ENCODE data around the gene ASIC1.

The ASIC1 gene

GRCh38 chr12:50097952-50098351, 40.6 kb downstream of the ASIC1 start:
- ChIA-PET CTCF (no interaction called here), POLR2A (interaction anchor here (1.0 kb wide), 1 partner anchor 13 kb away, joined by 4 read pairs; the partner anchor contains the start of gene SMARCD1)
- TF ChIP-seq TARDBP (IDR thresholded peaks at IDR 0.05) (no peak), SUZ12 (IDR thresholded peaks at IDR 0.05) (no peak), LEF1 (IDR thresholded peaks at IDR 0.05; ENCODE audit: borderline replicate concordance) (no peak), L3MBTL2 (conservative IDR thresholded peaks at IDR 0.05) (no peak), FOXM1 (IDR thresholded peaks at IDR 0.05; ENCODE audit: borderline replicate concordance) (no peak), SP1 (IDR thresholded peaks at IDR 0.05) (no peak), NFRKB (IDR thresholded peaks at IDR 0.05) (no peak), FOXA1 (IDR thresholded peaks at IDR 0.05) (no peak), ELF4 (IDR thresholded peaks at IDR 0.05) (no peak), CTBP1 (IDR thresholded peaks at IDR 0.05; ENCODE audit: borderline replicate concordance) (no peak), HDGF (IDR thresholded peaks at IDR 0.05; ENCODE audit: borderline replicate concordance) (no peak), BHLHE40 (IDR thresholded peaks at IDR 0.05; ENCODE audit: borderline replicate concordance) (no peak), ZNF384 (IDR thresholded peaks at IDR 0.05) (no peak), ARNT (IDR thresholded peaks at IDR 0.05) (no peak), FOXK2 (IDR thresholded peaks at IDR 0.05) (no peak)
- TF ChIP-seq, protein P1, sequence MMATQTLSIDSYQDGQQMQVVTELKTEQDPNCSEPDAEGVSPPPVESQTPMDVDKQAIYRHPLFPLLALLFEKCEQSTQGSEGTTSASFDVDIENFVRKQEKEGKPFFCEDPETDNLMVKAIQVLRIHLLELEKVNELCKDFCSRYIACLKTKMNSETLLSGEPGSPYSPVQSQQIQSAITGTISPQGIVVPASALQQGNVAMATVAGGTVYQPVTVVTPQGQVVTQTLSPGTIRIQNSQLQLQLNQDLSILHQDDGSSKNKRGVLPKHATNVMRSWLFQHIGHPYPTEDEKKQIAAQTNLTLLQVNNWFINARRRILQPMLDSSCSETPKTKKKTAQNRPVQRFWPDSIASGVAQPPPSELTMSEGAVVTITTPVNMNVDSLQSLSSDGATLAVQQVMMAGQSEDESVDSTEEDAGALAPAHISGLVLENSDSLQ (IDR thresholded peaks at IDR 0.05): no peak
- DNase-seq (ENCODE audit: extremely low spot score): no peak

- TF ChIP-seq ARNT (IDR thresholded peaks at IDR 0.05): no peak
- POLR2A ChIA-PET: no interaction called here
- CTCF ChIA-PET: no interaction called here
- DNase-seq (ENCODE audit: extremely low spot score): no peak
Measured at GRCh38 chr12:50099302-50100008, 42.1 kb downstream of the ASIC1 start.

DNA sequence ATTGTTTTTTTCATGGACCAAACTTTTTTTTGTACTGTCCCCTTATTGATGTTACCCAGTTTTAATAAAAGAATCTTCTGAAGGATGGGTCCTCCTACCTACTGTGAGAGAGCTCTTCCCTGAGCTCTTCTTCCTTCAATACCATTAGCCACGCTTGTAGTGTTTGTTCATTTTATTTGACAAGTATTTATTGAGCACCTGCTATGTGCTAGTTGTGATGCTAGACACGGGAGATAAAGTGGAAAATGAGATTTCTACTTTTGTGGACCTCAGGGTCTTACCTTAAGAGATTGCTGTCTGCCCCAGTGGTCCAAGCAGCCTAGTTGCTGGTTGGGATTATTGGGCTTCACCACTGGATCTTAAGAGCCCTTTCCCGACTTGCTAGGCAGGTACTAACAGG, 43.2 kb downstream of the ASIC1 start:
- CTCF ChIA-PET: interaction anchor here (1.1 to 3.9 kb wide), 3 partner anchors 11 to 75 kb away, joined by 3 to 33 read pairs (median 3); partner anchors contain the start of gene COX14

DNA sequence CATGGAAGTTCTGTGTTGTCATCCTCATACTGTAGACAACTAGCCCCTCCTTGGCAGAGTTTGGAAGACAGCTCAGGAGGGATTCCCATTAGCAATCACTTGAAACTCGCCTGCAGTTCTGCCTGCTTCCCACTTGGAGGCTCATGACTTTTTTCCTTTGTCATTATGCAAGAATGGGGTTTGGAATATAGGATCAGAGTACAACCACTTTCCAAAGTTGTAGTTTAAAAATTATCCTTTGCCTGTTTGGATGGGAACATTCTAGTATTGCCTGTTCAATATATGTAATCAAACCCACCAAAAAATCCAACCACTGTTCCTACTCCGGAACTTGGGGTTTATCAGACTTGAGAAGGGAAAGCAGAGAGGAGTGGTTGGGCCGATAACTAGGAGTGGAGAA, 44.3 kb downstream of the ASIC1 start:
- TF ChIP-seq FOXA1 (IDR thresholded peaks at IDR 0.05) (no peak), FOXK2 (IDR thresholded peaks at IDR 0.05) (no peak), FOXM1 (IDR thresholded peaks at IDR 0.05; ENCODE audit: borderline replicate concordance) (no peak), ELF4 (IDR thresholded peaks at IDR 0.05) (no peak), L3MBTL2 (conservative IDR thresholded peaks at IDR 0.05) (no peak), TARDBP (IDR thresholded peaks at IDR 0.05) (no peak), LEF1 (IDR thresholded peaks at IDR 0.05; ENCODE audit: borderline replicate concordance) (no peak), HDGF (IDR thresholded peaks at IDR 0.05; ENCODE audit: borderline replicate concordance) (no peak), NFRKB (IDR thresholded peaks at IDR 0.05) (no peak), BHLHE40 (IDR thresholded peaks at IDR 0.05; ENCODE audit: borderline replicate concordance) (no peak), CTBP1 (IDR thresholded peaks at IDR 0.05; ENCODE audit: borderline replicate concordance) (no peak), ARNT (IDR thresholded peaks at IDR 0.05) (no peak), SUZ12 (IDR thresholded peaks at IDR 0.05) (no peak), SP1 (IDR thresholded peaks at IDR 0.05) (no peak), ZNF384 (IDR thresholded peaks at IDR 0.05) (no peak)
- TF ChIP-seq, protein P1 (IDR thresholded peaks at IDR 0.05): no peak
- POLR2A ChIA-PET: interaction anchor here (1.1 to 2.2 kb wide), 3 partner anchors 10 to 66 kb away, joined by 3 to 12 read pairs (median 6); partner anchors contain the start of genes CERS5, COX14 and SMARCD1
- DNase-seq (ENCODE audit: extremely low spot score): peak; percentile 59
- CTCF ChIA-PET: interaction anchor here (0.7 to 3.9 kb wide), 4 partner anchors 9 to 273 kb away, joined by 3 to 33 read pairs (median 6); partner anchors contain the start of gene COX14

More for the DNA sequence above, 43.2 kb downstream of the ASIC1 start:
- DNase-seq (ENCODE audit: extremely low spot score): no peak
- POLR2A ChIA-PET: interaction anchor here (1.0 to 2.2 kb wide), 2 partner anchors 11 to 16 kb away, joined by 6 to 12 read pairs; partner anchors contain the start of genes COX14 and SMARCD1
- TF ChIP-seq HDGF (IDR thresholded peaks at IDR 0.05; ENCODE audit: borderline replicate concordance): no peak
- no peak for TF ChIP-seq FOXA1 (IDR thresholded peaks at IDR 0.05)
- no peak for TF ChIP-seq NFRKB (IDR thresholded peaks at IDR 0.05)
- no peak for TF ChIP-seq TARDBP (IDR thresholded peaks at IDR 0.05)

GRCh38 chr12:50102131-50102531, 44.7 kb downstream of the ASIC1 start:
- POLR2A ChIA-PET: interaction anchor here (1.0 to 2.2 kb wide), 4 partner anchors 10 to 65 kb away, joined by 3 to 12 read pairs (median 4); partner anchors contain the start of genes CERS5, COX14 and SMARCD1
- CTCF ChIA-PET: interaction anchor here (0.7 to 3.9 kb wide), 3 partner anchors 9 to 72 kb away, joined by 3 to 33 read pairs (median 4); partner anchors contain the start of gene COX14
- TF ChIP-seq TARDBP (IDR thresholded peaks at IDR 0.05) (no peak), NFRKB (IDR thresholded peaks at IDR 0.05) (no peak), FOXM1 (IDR thresholded peaks at IDR 0.05; ENCODE audit: borderline replicate concordance) (no peak), SP1 (IDR thresholded peaks at IDR 0.05) (no peak), ARNT (IDR thresholded peaks at IDR 0.05) (no peak), LEF1 (IDR thresholded peaks at IDR 0.05; ENCODE audit: borderline replicate concordance) (no peak)
- no peak for DNase-seq (ENCODE audit: extremely low spot score)

- no peak for DNase-seq (ENCODE audit: extremely low spot score)
- ChIA-PET POLR2A (interaction anchor here (1.0 to 1.8 kb wide), 3 partner anchors 10 to 65 kb away, joined by 3 to 10 read pairs (median 10); partner anchors contain the start of genes CERS5, COX14 and SMARCD1), CTCF (interaction anchor here (0.7 to 3.9 kb wide), 4 partner anchors 8 to 98 kb away, joined by 3 to 33 read pairs (median 4); partner anchors contain the start of gene COX14)
- TF ChIP-seq FOXM1 (IDR thresholded peaks at IDR 0.05; ENCODE audit: borderline replicate concordance): no peak
- TF ChIP-seq L3MBTL2 (conservative IDR thresholded peaks at IDR 0.05): no peak
- no peak for TF ChIP-seq LEF1 (IDR thresholded peaks at IDR 0.05; ENCODE audit: borderline replicate concordance)
- no peak for TF ChIP-seq HDGF (IDR thresholded peaks at IDR 0.05; ENCODE audit: borderline replicate concordance)
- no peak for TF ChIP-seq FOXK2 (IDR thresholded peaks at IDR 0.05)
- no peak for TF ChIP-seq SP1 (IDR thresholded peaks at IDR 0.05)
- TF ChIP-seq, protein P1 (IDR thresholded peaks at IDR 0.05): no peak
- TF ChIP-seq ARNT (IDR thresholded peaks at IDR 0.05): no peak
- no peak for TF ChIP-seq FOXA1 (IDR thresholded peaks at IDR 0.05)
Measured at GRCh38 chr12:50102646-50103309, 45.4 kb downstream of the ASIC1 start.
